ENCODE measurements around the gene SNRPD3.
A peak's percentile ranks its signal among the peaks of the same experiment; 100 is the strongest.

The SNRPD3 gene

GRCh38 chr22:24559471-24559870 lies 3.7 kb downstream of the SNRPD3 start:
- no peak overlapping the region for H3K27ac ChIP-seq
- H3K4me3 ChIP-seq, result no peak overlapping the region
- DNase-seq (ENCODE audit: low spot score), result no peak
- TF ChIP-seq CTCF (IDR thresholded peaks at IDR 0.05), result no peak

- H3K27ac ChIP-seq, result no peak overlapping the region
- no peak overlapping the region for H3K4me3 ChIP-seq
- no peak for TF ChIP-seq CTCF (IDR thresholded peaks at IDR 0.05)
- DNase-seq (ENCODE audit: low spot score), result no peak
These were observed 7.4 kb downstream of the SNRPD3 start for GRCh38 chr22:24563246-24563645.

- no peak for DNase-seq (ENCODE audit: low spot score)
- Histone ChIP-seq H3K27ac (peak overlapping the region in 1 of 2 donors; percentile 50), H3K4me3 (no peak overlapping the region)
- no peak for TF ChIP-seq CTCF (IDR thresholded peaks at IDR 0.05)
These were observed 8.7 kb downstream of the SNRPD3 start for GRCh38 chr22:24564376-24565058.

- Histone ChIP-seq H3K4me3 (no peak overlapping the region), H3K27ac (peak overlapping the region in 1 of 2 donors; percentile 50)
- TF ChIP-seq CTCF (IDR thresholded peaks at IDR 0.05), result no peak
- no peak for DNase-seq (ENCODE audit: low spot score)
These were observed 9.3 kb downstream of the SNRPD3 start for GRCh38 chr22:24565077-24565476.

GRCh38 chr22:24566899-24567511 lies 11.2 kb downstream of the SNRPD3 start:
- Histone ChIP-seq H3K27ac (no peak overlapping the region), H3K4me3 (no peak overlapping the region)
- no peak for DNase-seq (ENCODE audit: low spot score)
- no peak for TF ChIP-seq CTCF (IDR thresholded peaks at IDR 0.05)

GRCh38 chr22:24567668-24568067 lies 11.9 kb downstream of the SNRPD3 start:
- Histone ChIP-seq H3K4me3 (no peak overlapping the region), H3K27ac (no peak overlapping the region)
- DNase-seq (ENCODE audit: low spot score), result no peak
- no peak for TF ChIP-seq CTCF (IDR thresholded peaks at IDR 0.05)

- no peak overlapping the region for H3K27ac ChIP-seq
- no peak for DNase-seq (ENCODE audit: low spot score)
- no peak overlapping the region for H3K4me3 ChIP-seq
- no peak for TF ChIP-seq CTCF (IDR thresholded peaks at IDR 0.05)
These were observed 15.5 kb downstream of the SNRPD3 start for GRCh38 chr22:24571266-24571665.
